WI38 (cell line): Measurements from ENCODE around the gene WWOX.

Source experiments
- H3K4me3 ChIP-seq: 2 replicates; pipeline ENCODE4 v1.5.1; 2011; ENCODE audit warnings: low read depth, mild to moderate bottlenecking, control low read depth, low read length
- CTCF ChIP-seq: IDR thresholded peaks from 2 replicates; pipeline ENCODE4 v1.5.1; 2012; ENCODE audit warnings: low read depth, mild to moderate bottlenecking, control low read depth, low read length

Gene WWOX

GRCh38 chr16:78249832-78250231 is 150.4 kb downstream of the WWOX start:
- TF ChIP-seq CTCF, result no peak

GRCh38 chr16:78251115-78251514 is 151.7 kb downstream of the WWOX start:
- H3K4me3 ChIP-seq, result no peak overlapping the region
- TF ChIP-seq CTCF, result no peak

More at GRCh38 chr16:78249832-78250231, 150.4 kb downstream of the WWOX start:
- no peak overlapping the region for H3K4me3 ChIP-seq

GRCh38 chr16:78252757-78253156 is 153.3 kb downstream of the WWOX start:
- TF ChIP-seq CTCF, result no peak
- no peak overlapping the region for H3K4me3 ChIP-seq

GRCh38 chr16:78254841-78255240 is 155.4 kb downstream of the WWOX start:
- TF ChIP-seq CTCF, result no peak
- H3K4me3 ChIP-seq, result no peak overlapping the region

- no peak for TF ChIP-seq CTCF
- H3K4me3 ChIP-seq, result no peak overlapping the region
Observed at GRCh38 chr16:78256686-78257375, 157.4 kb downstream of the WWOX start.

GRCh38 chr16:78257376-78257728 is 157.9 kb downstream of the WWOX start:
- TF ChIP-seq CTCF, result no peak
- no peak overlapping the region for H3K4me3 ChIP-seq

GRCh38 chr16:78258375-78259065 is 159.1 kb downstream of the WWOX start:
- no peak for TF ChIP-seq CTCF
- H3K4me3 ChIP-seq, result no peak overlapping the region
